ENCODE results near the gene PRTG. TPM values are rescaled to one million over a fixed set of nuclear protein-coding genes. Genes with fewer than 3 reads are reported as not detected.
"Not testable (repeated sequence)": the region's sequence is repeated elsewhere in the genome, so short reads cannot be mapped to it uniquely, and the experiment has no call there.

Gene PRTG
- total RNA-seq, 1 donor, result under 0.01 TPM

- not testable (repeated sequence) for H3K9me3 ChIP-seq (ENCODE audit: low read depth, low read length); H3K27me3 ChIP-seq (ENCODE audit: insufficient read depth, low read length); H3K4me3 ChIP-seq (ENCODE audit: low read length); H3K4me1 ChIP-seq (ENCODE audit: insufficient read depth, low read length)
Observed at GRCh38 chr15:55733461-55733860, 9.5 kb downstream of the PRTG start.

GRCh38 chr15:55721554-55722185, 21.3 kb downstream of the PRTG start:
- Histone ChIP-seq H3K27me3 (ENCODE audit: insufficient read depth, low read length) (peaks cover 7% of the 10 kb centered on the region), H3K4me1 (ENCODE audit: insufficient read depth, low read length) (no peaks in the 10 kb centered on the region), H3K9me3 (ENCODE audit: low read depth, low read length) (no peaks in the 10 kb centered on the region), H3K4me3 (ENCODE audit: low read length) (no peak overlapping the region)

DNA sequence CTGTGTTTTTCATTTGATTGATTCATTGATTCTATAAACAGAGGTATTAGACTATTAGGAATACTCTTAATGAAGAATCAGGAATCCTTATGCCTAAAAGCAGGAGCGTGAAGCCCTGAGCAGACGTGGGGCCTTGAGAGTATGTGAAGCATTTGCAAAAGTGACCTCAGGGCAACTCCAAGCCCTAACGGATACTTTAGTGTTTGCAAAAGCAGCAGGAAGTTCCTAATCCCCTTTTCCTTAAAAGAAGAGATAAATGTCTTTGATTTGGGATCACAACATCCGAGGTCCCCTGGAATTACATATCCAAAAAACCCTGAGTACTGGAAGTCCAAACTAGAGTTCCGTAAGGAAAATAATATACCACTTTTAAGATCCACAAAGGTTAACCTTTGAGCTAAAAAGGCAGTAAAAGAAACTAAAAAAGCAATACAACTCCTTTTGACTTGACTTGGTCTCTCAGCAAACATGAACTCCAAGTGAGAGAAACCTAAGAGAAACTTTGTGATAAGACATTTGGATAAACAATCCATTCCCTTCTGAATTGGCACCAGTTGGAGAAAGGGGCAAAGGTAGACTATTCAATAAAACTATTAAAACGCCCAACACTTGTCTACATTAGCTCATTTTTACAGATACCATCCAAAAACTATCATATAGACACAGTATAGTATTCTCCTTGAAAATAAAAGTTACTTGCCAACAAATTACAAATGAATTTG, 27.4 kb downstream of the PRTG start:
- Histone ChIP-seq H3K27me3 (ENCODE audit: insufficient read depth, low read length) (no peaks in the 10 kb centered on the region), H3K4me3 (ENCODE audit: low read length) (no peak overlapping the region), H3K4me1 (ENCODE audit: insufficient read depth, low read length) (no peaks in the 10 kb centered on the region), H3K9me3 (ENCODE audit: low read depth, low read length) (no peaks in the 10 kb centered on the region)

GRCh38 chr15:55714064-55714463, 28.9 kb downstream of the PRTG start:
- Histone ChIP-seq H3K9me3 (ENCODE audit: low read depth, low read length) (no peaks in the 10 kb centered on the region), H3K4me3 (ENCODE audit: low read length) (no peak overlapping the region), H3K4me1 (ENCODE audit: insufficient read depth, low read length) (no peaks in the 10 kb centered on the region), H3K27me3 (ENCODE audit: insufficient read depth, low read length) (no peaks in the 10 kb centered on the region)

DNA sequence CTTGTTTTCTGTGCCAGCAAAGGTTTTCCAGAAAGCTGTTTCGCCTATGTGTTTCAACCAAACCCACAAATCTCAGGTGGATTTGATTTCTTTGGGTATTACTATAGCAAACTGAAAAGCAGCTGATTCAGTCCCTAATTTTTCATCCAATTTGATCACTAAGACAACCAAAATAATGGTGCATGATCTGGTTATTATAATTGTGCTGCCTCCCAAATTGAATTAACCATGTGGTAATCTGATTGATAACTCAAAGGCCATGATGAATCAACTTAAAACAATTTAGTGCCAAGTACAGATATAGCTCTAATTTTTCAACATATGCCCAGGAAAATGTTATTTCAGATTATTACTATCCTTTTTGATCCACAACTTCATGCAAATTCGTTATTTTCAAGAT, 30.6 kb downstream of the PRTG start:
- Histone ChIP-seq H3K4me3 (ENCODE audit: low read length) (no peak overlapping the region), H3K9me3 (ENCODE audit: low read depth, low read length) (no peaks in the 10 kb centered on the region), H3K4me1 (ENCODE audit: insufficient read depth, low read length) (no peaks in the 10 kb centered on the region), H3K27me3 (ENCODE audit: insufficient read depth, low read length) (no peaks in the 10 kb centered on the region)

GRCh38 chr15:55710286-55710685, 32.7 kb downstream of the PRTG start:
- Histone ChIP-seq H3K4me3 (ENCODE audit: low read length) (no peak overlapping the region), H3K27me3 (ENCODE audit: insufficient read depth, low read length) (no peaks in the 10 kb centered on the region), H3K4me1 (ENCODE audit: insufficient read depth, low read length) (no peaks in the 10 kb centered on the region), H3K9me3 (ENCODE audit: low read depth, low read length) (no peaks in the 10 kb centered on the region)

DNA sequence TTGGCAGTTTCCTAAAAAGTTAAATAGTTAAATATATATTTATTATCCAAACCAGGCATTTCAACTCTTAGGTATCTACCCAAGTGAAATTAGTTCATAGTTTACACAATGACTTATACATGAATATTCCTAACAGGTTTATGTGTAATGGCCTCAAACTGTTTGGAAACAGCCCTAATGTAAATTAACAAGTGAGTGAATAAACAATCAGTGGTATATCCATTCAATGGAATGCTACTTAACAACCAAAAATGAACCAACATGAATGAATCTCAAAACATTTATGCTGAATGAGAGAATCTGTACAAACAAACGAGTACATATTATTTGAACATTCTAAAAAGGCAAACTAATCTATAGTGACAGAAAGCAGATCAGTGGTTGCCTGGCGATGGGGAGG, 33.5 kb downstream of the PRTG start:
- H3K9me3 ChIP-seq (ENCODE audit: low read depth, low read length), result no peaks in the 10 kb centered on the region
- no peaks in the 10 kb centered on the region for H3K27me3 ChIP-seq (ENCODE audit: insufficient read depth, low read length)
- H3K4me3 ChIP-seq (ENCODE audit: low read length), result no peak overlapping the region
- H3K4me1 ChIP-seq (ENCODE audit: insufficient read depth, low read length), result no peaks in the 10 kb centered on the region

GRCh38 chr15:55708720-55709119, 34.2 kb downstream of the PRTG start:
- Histone ChIP-seq H3K4me1 (ENCODE audit: insufficient read depth, low read length) (no peaks in the 10 kb centered on the region), H3K9me3 (ENCODE audit: low read depth, low read length) (no peaks in the 10 kb centered on the region), H3K27me3 (ENCODE audit: insufficient read depth, low read length) (no peaks in the 10 kb centered on the region), H3K4me3 (ENCODE audit: low read length) (no peak overlapping the region)

GRCh38 chr15:55707951-55708350, 35.0 kb downstream of the PRTG start:
- Histone ChIP-seq H3K4me3 (ENCODE audit: low read length) (no peak overlapping the region), H3K4me1 (ENCODE audit: insufficient read depth, low read length) (no peaks in the 10 kb centered on the region), H3K9me3 (ENCODE audit: low read depth, low read length) (no peaks in the 10 kb centered on the region), H3K27me3 (ENCODE audit: insufficient read depth, low read length) (no peaks in the 10 kb centered on the region)

- H3K4me3 ChIP-seq (ENCODE audit: low read length), result no peak overlapping the region
- no peaks in the 10 kb centered on the region for H3K4me1 ChIP-seq (ENCODE audit: insufficient read depth, low read length)
- H3K9me3 ChIP-seq (ENCODE audit: low read depth, low read length), result no peaks in the 10 kb centered on the region
Observed at GRCh38 chr15:55707518-55707917, 35.4 kb downstream of the PRTG start.

DNA sequence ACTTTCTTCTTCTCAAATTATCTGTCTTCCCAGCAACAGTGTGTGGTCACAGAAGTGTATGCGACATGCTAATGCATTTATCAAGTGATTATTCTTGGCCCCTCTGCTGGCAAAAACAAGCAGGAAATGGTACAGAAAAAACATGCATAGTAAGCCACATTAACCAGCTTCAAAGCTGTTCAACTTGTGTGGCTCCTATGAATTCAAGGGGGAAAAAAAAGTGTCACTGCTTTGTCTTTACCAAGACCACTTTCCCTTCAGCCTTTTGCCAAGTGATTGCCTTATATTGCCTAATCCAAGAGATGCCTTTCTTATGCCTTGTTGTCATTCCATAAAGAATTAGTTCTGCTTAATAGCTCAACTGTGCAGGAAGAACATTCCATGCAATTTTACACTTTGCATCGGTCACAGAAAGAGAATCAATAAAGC, 39.1 kb downstream of the PRTG start:
- Histone ChIP-seq H3K9me3 (ENCODE audit: low read depth, low read length) (no peaks in the 10 kb centered on the region), H3K4me1 (ENCODE audit: insufficient read depth, low read length) (no peaks in the 10 kb centered on the region), H3K4me3 (ENCODE audit: low read length) (no peak overlapping the region), H3K27me3 (ENCODE audit: insufficient read depth, low read length) (no peaks in the 10 kb centered on the region)

More at GRCh38 chr15:55707518-55707917, 35.4 kb downstream of the PRTG start:
- H3K27me3 ChIP-seq (ENCODE audit: insufficient read depth, low read length), result no peaks in the 10 kb centered on the region

DNA sequence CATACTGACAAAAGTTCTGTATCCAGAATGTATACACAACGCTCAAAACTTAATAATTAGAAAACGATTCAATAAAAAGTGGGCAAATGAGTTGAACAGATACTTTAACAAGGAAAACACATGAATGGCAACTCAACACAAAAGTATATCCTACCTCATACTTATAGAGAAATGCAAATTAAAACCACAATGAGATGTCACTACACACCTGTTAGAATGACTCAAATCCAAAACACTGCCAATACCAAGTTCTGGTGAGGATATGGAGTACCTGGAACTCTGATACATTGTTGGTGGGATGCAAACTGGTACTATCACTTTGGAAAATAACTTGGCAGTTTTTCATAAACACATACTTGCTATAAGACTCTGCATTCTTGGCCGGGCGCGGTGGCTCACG, 42.1 kb downstream of the PRTG start:
- H3K4me1 ChIP-seq (ENCODE audit: insufficient read depth, low read length), result no peaks in the 10 kb centered on the region

GRCh38 chr15:55698653-55699052, 44.3 kb downstream of the PRTG start:
- Histone ChIP-seq H3K4me1 (ENCODE audit: insufficient read depth, low read length) (no peaks in the 10 kb centered on the region), H3K9me3 (ENCODE audit: low read depth, low read length) (no peaks in the 10 kb centered on the region), H3K4me3 (ENCODE audit: low read length) (no peak overlapping the region), H3K27me3 (ENCODE audit: insufficient read depth, low read length) (no peaks in the 10 kb centered on the region)

More for the DNA sequence above, 42.1 kb downstream of the PRTG start:
- no peaks in the 10 kb centered on the region for H3K9me3 ChIP-seq (ENCODE audit: low read depth, low read length)
- H3K4me3 ChIP-seq (ENCODE audit: low read length), result no peak overlapping the region
- no peaks in the 10 kb centered on the region for H3K27me3 ChIP-seq (ENCODE audit: insufficient read depth, low read length)

- Histone ChIP-seq H3K4me3 (ENCODE audit: low read length) (no peak overlapping the region), H3K27me3 (ENCODE audit: insufficient read depth, low read length) (no peaks in the 10 kb centered on the region), H3K4me1 (ENCODE audit: insufficient read depth, low read length) (no peaks in the 10 kb centered on the region), H3K9me3 (ENCODE audit: low read depth, low read length) (no peaks in the 10 kb centered on the region)
Observed at GRCh38 chr15:55696221-55696620, 46.7 kb downstream of the PRTG start.

DNA sequence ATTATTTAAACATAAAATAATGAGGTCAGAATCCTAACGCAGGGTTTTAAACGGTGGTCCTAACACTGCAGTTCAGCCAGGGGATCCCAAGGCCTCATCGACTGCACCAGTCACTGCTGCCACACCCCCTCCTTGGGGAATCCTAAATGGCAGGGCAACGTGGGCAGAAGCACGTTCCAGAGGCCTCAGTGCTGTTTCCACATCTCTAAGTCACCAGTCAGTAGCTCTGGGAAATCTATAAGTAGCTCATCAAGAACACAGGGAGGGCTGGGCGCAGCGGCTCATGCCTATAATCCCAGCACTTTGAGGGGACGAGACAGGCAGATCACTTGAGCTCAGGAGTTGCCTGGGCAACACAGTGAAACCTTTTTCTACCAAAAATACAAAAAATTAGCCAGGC, 47.5 kb downstream of the PRTG start:
- no peaks in the 10 kb centered on the region for H3K27me3 ChIP-seq (ENCODE audit: insufficient read depth, low read length)
- no peaks in the 10 kb centered on the region for H3K9me3 ChIP-seq (ENCODE audit: low read depth, low read length)
- no peak overlapping the region for H3K4me3 ChIP-seq (ENCODE audit: low read length)
- H3K4me1 ChIP-seq (ENCODE audit: insufficient read depth, low read length), result no peaks in the 10 kb centered on the region

DNA sequence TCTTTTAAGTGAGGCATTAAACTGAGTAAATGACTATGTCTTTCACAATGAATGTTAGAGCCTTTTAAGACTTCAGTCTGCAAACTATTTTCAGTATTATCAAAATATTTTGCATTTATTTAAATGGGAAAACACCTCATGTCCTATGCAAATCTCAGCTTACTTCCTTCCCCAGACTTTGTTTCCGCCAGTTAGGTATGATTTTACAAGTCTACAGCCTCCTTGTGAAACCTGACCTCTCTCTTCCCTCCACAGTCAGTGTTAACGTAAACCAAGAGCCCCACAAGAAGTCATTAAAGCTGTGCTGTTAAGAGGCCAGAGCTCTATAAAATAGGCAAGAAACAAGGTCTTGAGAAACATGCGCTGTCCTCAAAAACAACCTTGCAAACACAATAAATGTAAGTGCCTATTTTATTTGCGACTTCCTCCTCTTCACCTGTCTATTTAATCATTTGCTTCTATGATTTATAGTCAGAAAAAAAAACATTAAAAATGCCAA, 48.3 kb downstream of the PRTG start:
- Histone ChIP-seq H3K4me3 (ENCODE audit: low read length) (no peak overlapping the region), H3K4me1 (ENCODE audit: insufficient read depth, low read length) (no peaks in the 10 kb centered on the region), H3K9me3 (ENCODE audit: low read depth, low read length) (no peaks in the 10 kb centered on the region), H3K27me3 (ENCODE audit: insufficient read depth, low read length) (no peaks in the 10 kb centered on the region)
